Measurements from ENCODE around the gene MGME1. TPM values are rescaled to one million over a fixed set of nuclear protein-coding genes. Genes with fewer than 3 reads are reported as not detected.

Gene MGME1
- total and polyA plus RNA-seq, 9 of the 15 experiments (the other 6 are each of a cell fraction or from before 2014, with no cell fraction given), result 13.4 to 45.1 (median 30.6) TPM

DNA sequence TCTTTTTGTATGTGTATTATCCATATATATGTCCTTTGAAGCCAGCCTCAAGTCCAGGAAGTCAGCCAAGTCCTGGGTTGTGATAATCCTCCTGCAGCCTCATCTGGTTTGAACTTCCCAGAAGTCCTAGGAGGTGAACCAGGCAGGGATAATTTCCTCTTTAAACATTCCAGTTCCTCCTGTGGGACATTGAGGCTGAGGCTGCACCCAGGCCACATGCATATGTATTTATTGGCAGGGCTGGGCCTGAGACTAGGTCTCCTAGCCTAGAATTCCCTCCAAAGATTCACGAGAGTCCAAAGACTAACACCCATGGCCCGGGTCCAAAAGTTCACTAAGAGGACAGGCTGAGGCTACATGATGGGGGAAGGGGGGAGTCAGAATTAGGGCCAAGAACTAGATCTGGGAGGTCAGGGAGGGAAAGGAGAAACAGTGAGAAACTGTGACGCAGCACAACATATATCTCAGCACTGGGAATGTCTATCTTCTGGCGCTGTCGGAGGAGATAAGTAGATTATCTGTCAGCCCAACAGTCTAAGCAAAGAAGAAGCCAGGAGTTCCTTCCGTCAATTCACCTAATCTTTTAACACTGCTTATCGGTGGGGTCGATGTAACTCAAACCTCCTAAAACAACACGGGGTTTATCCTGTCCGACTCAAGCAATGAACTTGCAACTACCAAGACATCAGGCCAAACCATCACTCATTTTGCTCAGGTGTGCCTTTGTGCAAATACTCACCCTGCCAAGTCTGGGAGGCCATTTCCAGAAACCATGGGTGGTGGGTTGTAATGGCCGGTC lies 43.5 kb upstream of the MGME1 start (continued):
- no peak for TF ChIP-seq HMG20B (CRISPR knock-in tag; IDR thresholded peaks at IDR 0.05)
- no peak for TF ChIP-seq ZNF717 (CRISPR knock-in tag; IDR thresholded peaks at IDR 0.05)
- TF ChIP-seq SMAD1 (IDR thresholded peaks at IDR 0.05; ENCODE audit: low read depth, low read length, partially characterized antibody), result no peak
- peak in 1 of 2 experiments; percentile 64; a peak in 1 of 4 replicates for TF ChIP-seq TEAD1 (CRISPR knock-in tag; IDR thresholded peaks at IDR 0.05)
- TF ChIP-seq HNRNPLL (IDR thresholded peaks at IDR 0.05; ENCODE audit: low read depth, low read length, poor library complexity, severe bottlenecking), result no peak
- TF ChIP-seq SRSF9 (IDR thresholded peaks at IDR 0.05; ENCODE audit: borderline replicate concordance, low read depth, low read length), result no peak
- no peak for TF ChIP-seq MYNN (IDR thresholded peaks at IDR 0.05)
- no peak for TF ChIP-seq MYNN (CRISPR knock-in tag; IDR thresholded peaks at IDR 0.05)
- TF ChIP-seq, protein P1, sequence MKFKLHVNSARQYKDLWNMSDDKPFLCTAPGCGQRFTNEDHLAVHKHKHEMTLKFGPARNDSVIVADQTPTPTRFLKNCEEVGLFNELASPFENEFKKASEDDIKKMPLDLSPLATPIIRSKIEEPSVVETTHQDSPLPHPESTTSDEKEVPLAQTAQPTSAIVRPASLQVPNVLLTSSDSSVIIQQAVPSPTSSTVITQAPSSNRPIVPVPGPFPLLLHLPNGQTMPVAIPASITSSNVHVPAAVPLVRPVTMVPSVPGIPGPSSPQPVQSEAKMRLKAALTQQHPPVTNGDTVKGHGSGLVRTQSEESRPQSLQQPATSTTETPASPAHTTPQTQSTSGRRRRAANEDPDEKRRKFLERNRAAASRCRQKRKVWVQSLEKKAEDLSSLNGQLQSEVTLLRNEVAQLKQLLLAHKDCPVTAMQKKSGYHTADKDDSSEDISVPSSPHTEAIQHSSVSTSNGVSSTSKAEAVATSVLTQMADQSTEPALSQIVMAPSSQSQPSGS (CRISPR knock-in tag; IDR thresholded peaks at IDR 0.05), result no peak
- TF ChIP-seq ZBTB17 (CRISPR knock-in tag; IDR thresholded peaks at IDR 0.05), result no peak

DNA sequence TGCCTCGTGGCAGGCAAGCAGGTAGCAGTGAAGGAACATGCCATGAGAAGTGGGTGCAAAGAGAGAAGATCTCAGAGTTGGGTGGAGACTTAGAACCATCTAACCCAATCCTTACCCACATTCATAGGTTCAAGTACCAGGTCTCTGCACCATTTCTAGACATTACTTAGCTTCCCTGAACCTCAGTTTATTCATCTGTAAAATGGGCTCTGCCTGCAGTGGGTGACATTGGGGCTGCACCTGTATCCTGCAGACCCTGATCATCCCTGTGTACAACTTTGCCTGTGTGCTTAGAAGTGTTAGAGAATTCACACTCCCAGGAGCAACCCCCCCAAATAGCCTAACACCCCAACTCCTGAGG lies 42.9 kb upstream of the MGME1 start:
- DNase-seq (ENCODE audit: extremely low read depth in 1 of 4, low spot score in 3 of 4) (no peak), ATAC-seq (no peak), FAIRE-seq (no peak)
- no peaks in the 10 kb centered on the region for H3K9me1 ChIP-seq (ENCODE audit: control insufficient read depth, insufficient read depth, low read length)
- 13% methylated on average over 1 of the region's 1 CpG for WGBS (ENCODE audit: insufficient coverage, low coverage, missing lambda C conversion rate)
- peaks cover 5% of the 10 kb centered on the region; the same call in 1 of the 2 replicates for H4K20me1 ChIP-seq (replicated peaks; ENCODE audit: control insufficient read depth, insufficient read depth, low read length)
- H3K79me2 ChIP-seq (ENCODE audit: control insufficient read depth, insufficient read depth, low read length), result no peaks in the 10 kb centered on the region
- POLR2A ChIA-PET, result interaction anchor here (0.6 kb wide), 1 partner anchor 12 kb away, joined by 4 read pairs; no protein-coding TSS in a partner anchor
- H3K27ac ChIP-seq (ENCODE audit: extremely low read depth, low read depth, low read length), result peak overlapping the region; percentile 38; the same call in 1 of the 3 replicates
- H2AFZ ChIP-seq (ENCODE audit: low read depth, low read length), result no peak overlapping the region
- in situ Hi-C loops (cut with MboI) (no loop called here), intact Hi-C loops (cut with micrococcal nuclease) (no loop called here)
- H3K4me1 ChIP-seq (replicated peaks in 1 of 2; ENCODE audit: control insufficient read depth in 2 of 2, insufficient read depth in 2 of 2, low read length in 2 of 2), result peaks cover 4 to 14% of the 10 kb centered on the region in 2 experiments; a peak in 3 of 5 replicates
- H3K4me2 ChIP-seq (ENCODE audit: insufficient read depth, low read length), result peak overlapping the region; percentile 58
- H3K36me3 ChIP-seq (ENCODE audit: control insufficient read depth, insufficient read depth, low read length), result no peaks in the 10 kb centered on the region
- no peaks in the 10 kb centered on the region for H3K27me3 ChIP-seq (ENCODE audit: control insufficient read depth in 2 of 2, insufficient read depth in 2 of 2, low read length in 2 of 2)
- H3K4me3 ChIP-seq, result no peak overlapping the region
- BruUV-seq (replicated peaks), result no TSS peak
- CTCF ChIA-PET (ENCODE audit: low intra/inter-chr PET ratio), result no interaction called here
- H3K9me3 ChIP-seq (replicated peaks; ENCODE audit: control insufficient read depth, insufficient read depth, low read depth, low read length), result no peaks in the 10 kb centered on the region
- H3K9ac ChIP-seq (ENCODE audit: insufficient read depth in 1 of 2, low read depth in 2 of 2, low read length in 2 of 2), result no peak overlapping the region
- peak; percentile 69; the same call in 1 of the 2 replicates for TF ChIP-seq CBX1 (IDR thresholded peaks at IDR 0.05; ENCODE audit: low read depth)
- TF ChIP-seq, protein P2, sequence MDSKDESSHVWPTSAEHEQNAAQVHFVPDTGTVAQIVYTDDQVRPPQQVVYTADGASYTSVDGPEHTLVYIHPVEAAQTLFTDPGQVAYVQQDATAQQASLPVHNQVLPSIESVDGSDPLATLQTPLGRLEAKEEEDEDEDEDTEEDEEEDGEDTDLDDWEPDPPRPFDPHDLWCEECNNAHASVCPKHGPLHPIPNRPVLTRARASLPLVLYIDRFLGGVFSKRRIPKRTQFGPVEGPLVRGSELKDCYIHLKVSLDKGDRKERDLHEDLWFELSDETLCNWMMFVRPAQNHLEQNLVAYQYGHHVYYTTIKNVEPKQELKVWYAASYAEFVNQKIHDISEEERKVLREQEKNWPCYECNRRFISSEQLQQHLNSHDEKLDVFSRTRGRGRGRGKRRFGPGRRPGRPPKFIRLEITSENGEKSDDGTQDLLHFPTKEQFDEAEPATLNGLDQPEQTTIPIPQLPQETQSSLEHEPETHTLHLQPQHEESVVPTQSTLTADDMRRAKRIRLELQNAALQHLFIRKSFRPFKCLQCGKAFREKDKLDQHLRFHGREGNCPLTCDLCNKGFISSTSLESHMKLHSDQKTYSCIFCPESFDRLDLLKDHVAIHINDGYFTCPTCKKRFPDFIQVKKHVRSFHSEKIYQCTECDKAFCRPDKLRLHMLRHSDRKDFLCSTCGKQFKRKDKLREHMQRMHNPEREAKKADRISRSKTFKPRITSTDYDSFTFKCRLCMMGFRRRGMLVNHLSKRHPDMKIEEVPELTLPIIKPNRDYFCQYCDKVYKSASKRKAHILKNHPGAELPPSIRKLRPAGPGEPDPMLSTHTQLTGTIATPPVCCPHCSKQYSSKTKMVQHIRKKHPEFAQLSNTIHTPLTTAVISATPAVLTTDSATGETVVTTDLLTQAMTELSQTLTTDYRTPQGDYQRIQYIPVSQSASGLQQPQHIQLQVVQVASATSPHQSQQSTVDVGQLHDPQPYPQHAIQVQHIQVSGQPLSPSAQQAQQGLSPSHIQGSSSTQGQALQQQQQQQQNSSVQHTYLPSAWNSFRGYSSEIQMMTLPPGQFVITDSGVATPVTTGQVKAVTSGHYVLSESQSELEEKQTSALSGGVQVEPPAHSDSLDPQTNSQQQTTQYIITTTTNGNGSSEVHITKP (IDR thresholded peaks at IDR 0.05; ENCODE audit: partially characterized antibody), result peak; percentile 1
- peak; percentile 19 for TF ChIP-seq PHF20 (IDR thresholded peaks at IDR 0.05; ENCODE audit: partially characterized antibody)
- no peak for TF ChIP-seq ZKSCAN8 (CRISPR knock-in tag; IDR thresholded peaks at IDR 0.05)
- TF ChIP-seq CBX3 (IDR thresholded peaks at IDR 0.05; ENCODE audit: borderline replicate concordance in 1 of 2, low read length in 2 of 2), result 0 out of 3 replicates have a peak, but pooled peaks of 1 of the 2 experiments have one; percentile 22
- TF ChIP-seq ZFP30 (CRISPR knock-in tag; IDR thresholded peaks at IDR 0.05; ENCODE audit: borderline replicate concordance), result no peak
- peak; percentile 99 for TF ChIP-seq RBM25 (IDR thresholded peaks at IDR 0.05; ENCODE audit: low read depth, low read length, severe bottlenecking)
